Measurements from ENCODE around the gene NRIP2.

The NRIP2 gene

DNA sequence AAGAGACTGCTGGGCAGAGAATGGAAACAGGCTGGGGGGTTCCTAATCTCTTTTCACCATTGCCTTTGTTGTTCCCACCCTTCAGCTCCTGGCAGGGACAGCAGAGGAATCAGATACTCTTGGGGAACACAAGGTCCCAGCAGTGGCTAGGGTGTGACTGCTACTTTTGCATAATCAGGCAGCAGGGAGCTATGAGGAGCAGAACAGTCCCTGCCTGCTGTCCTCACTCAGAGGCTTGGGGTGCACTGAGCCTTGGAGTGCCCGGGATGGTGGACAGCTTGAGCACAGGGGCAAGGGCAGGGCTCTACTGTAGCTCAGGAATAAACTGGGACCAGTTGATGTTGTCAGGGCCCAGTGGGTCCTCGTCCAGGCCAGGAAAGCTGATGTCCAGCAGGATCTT, 23.5 kb upstream of the NRIP2 start:
- no peak overlapping the region for H3K4me3 ChIP-seq (ENCODE audit: low read depth, low read length)
- TF ChIP-seq MYC (IDR thresholded peaks at IDR 0.05; ENCODE audit: low read depth, low read length) = no peak
- TF ChIP-seq, protein P1, sequence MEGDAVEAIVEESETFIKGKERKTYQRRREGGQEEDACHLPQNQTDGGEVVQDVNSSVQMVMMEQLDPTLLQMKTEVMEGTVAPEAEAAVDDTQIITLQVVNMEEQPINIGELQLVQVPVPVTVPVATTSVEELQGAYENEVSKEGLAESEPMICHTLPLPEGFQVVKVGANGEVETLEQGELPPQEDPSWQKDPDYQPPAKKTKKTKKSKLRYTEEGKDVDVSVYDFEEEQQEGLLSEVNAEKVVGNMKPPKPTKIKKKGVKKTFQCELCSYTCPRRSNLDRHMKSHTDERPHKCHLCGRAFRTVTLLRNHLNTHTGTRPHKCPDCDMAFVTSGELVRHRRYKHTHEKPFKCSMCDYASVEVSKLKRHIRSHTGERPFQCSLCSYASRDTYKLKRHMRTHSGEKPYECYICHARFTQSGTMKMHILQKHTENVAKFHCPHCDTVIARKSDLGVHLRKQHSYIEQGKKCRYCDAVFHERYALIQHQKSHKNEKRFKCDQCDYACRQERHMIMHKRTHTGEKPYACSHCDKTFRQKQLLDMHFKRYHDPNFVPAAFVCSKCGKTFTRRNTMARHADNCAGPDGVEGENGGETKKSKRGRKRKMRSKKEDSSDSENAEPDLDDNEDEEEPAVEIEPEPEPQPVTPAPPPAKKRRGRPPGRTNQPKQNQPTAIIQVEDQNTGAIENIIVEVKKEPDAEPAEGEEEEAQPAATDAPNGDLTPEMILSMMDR (IDR thresholded peaks at IDR 0.05; ENCODE audit: low read depth, low read length) = no peak
- no peak for TF ChIP-seq POLR2A (IDR thresholded peaks at IDR 0.05; ENCODE audit: extremely low read depth, insufficient read length)
- TF ChIP-seq, protein P2, sequence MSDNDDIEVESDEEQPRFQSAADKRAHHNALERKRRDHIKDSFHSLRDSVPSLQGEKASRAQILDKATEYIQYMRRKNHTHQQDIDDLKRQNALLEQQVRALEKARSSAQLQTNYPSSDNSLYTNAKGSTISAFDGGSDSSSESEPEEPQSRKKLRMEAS (IDR thresholded peaks at IDR 0.05; ENCODE audit: low read depth, low read length) = no peak
- no peak for DNase-seq (ENCODE audit: low read depth)

DNA sequence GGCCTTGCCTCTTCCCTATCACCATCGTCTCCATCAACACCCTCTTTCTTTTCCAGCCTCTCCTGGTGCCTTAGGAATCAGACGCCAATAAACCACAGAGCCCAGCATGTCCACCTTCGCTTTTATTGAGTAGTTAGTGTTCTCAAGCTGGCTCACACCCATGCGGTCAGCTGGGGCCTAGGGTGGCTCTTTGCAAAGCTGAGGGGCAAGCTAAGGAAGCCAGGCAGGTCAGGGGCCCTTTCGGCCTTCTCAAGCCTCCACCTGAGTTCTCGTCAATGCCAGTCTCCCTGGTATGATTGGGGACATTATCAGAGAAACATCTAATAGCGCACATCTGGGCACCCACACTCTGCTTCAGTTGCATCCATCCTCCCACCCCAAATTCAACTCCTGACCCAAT, 22.7 kb upstream of the NRIP2 start:
- H3K4me3 ChIP-seq (ENCODE audit: low read depth, low read length) = no peak overlapping the region
- no peak for DNase-seq (ENCODE audit: low read depth)
- TF ChIP-seq, protein P2 (IDR thresholded peaks at IDR 0.05; ENCODE audit: low read depth, low read length) = no peak
- TF ChIP-seq, protein P1 (IDR thresholded peaks at IDR 0.05; ENCODE audit: low read depth, low read length) = no peak
- TF ChIP-seq MYC (IDR thresholded peaks at IDR 0.05; ENCODE audit: low read depth, low read length) (no peak), POLR2A (IDR thresholded peaks at IDR 0.05; ENCODE audit: extremely low read depth, insufficient read length) (no peak)

DNA sequence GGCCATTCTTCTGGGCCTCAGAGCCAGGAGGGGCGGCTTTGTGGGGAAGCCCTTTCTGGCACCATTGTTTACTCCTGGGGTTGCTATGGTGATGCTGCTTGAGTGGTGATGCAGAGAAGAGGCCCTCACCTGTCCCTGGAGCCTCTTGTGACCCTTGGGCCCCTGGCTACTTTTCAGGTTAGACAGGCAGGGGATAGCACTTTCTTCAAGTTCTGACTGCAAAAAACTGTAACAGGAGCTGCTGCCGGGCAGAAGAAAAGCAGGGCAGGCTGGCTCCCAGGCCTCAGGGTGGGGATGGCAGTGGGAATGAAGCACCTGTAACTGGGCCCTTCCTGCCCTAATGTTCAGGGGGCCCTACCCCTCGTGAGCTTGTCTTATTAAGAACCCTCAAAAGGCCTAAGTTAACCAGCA, 22.2 kb upstream of the NRIP2 start, which contains the start of gene TEX52:
Gene TEX52 (minus strand): TSS at position 19 of the 411 bp plus-strand sequence. CDS start 13 bp downstream, at position 6.
- no peak for DNase-seq (ENCODE audit: low read depth)
- TF ChIP-seq POLR2A (IDR thresholded peaks at IDR 0.05; ENCODE audit: extremely low read depth, insufficient read length) = no peak
- TF ChIP-seq, protein P2 (IDR thresholded peaks at IDR 0.05; ENCODE audit: low read depth, low read length) = no peak
- no peak for TF ChIP-seq MYC (IDR thresholded peaks at IDR 0.05; ENCODE audit: low read depth, low read length)
- TF ChIP-seq, protein P1 (IDR thresholded peaks at IDR 0.05; ENCODE audit: low read depth, low read length) = no peak
- no peak within 1 kb of the TSS for H3K4me3 ChIP-seq (ENCODE audit: low read depth, low read length)

DNA sequence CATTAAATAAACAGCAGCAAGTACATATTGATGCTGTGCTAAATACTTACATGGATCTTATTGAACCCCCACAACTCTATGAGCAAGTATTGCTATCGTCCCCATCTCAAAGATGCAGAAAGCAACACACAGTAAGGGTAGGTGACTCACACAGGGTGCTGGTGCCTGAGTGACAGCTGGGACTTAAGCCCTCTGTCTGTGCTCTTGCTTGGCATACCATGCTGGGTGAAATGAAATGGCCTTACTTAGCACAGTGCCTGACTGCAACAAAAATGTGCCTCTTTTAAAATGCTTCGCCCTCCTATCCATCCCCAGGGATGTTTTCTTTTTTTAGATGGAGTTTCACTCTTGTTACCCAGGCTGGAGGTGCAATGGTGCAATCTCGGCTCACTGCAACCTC, 21.2 kb upstream of the NRIP2 start:
- DNase-seq (ENCODE audit: low read depth) = peak; percentile 25
- H3K4me3 ChIP-seq (ENCODE audit: low read depth, low read length) = no peak overlapping the region
- no peak for TF ChIP-seq POLR2A (IDR thresholded peaks at IDR 0.05; ENCODE audit: extremely low read depth, insufficient read length)
- TF ChIP-seq, protein P2 (IDR thresholded peaks at IDR 0.05; ENCODE audit: low read depth, low read length) = no peak
- TF ChIP-seq MYC (IDR thresholded peaks at IDR 0.05; ENCODE audit: low read depth, low read length) = no peak
- TF ChIP-seq, protein P1 (IDR thresholded peaks at IDR 0.05; ENCODE audit: low read depth, low read length) = no peak

DNA sequence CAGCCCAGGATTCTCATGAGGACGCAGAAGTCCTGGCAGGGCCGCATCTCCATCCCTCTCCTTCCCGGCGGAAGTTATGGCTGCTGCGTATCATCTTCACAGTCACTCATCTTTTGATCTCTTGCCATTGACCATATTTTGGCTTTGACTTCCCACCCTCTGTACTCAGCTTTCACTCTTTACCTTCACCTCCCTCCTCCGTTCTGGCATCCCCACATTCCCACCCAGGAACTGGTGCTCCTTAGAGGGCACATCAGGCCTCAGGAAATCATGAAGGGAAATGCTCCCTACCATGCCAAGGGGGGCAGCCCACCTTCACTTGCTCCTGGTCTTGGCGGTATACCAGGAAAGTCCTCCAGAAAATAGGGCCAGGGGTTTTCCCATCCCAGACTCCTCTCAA, 20.7 kb upstream of the NRIP2 start:
- H3K4me3 ChIP-seq (ENCODE audit: low read depth, low read length) = no peak overlapping the region
- TF ChIP-seq, protein P2 (IDR thresholded peaks at IDR 0.05; ENCODE audit: low read depth, low read length) = no peak
- TF ChIP-seq MYC (IDR thresholded peaks at IDR 0.05; ENCODE audit: low read depth, low read length) = no peak
- TF ChIP-seq POLR2A (IDR thresholded peaks at IDR 0.05; ENCODE audit: extremely low read depth, insufficient read length) = no peak
- TF ChIP-seq, protein P1 (IDR thresholded peaks at IDR 0.05; ENCODE audit: low read depth, low read length) = no peak
- DNase-seq (ENCODE audit: low read depth) = no peak

All from NB4 (cell line).